DND-41 (cell line): ENCODE measurements around the gene LSM3.

ENCODE experiments used
- ATAC-seq: fragments of 200-7000 bp; cut with Tn5 transposase; 3 replicates; pipeline ENCODE4 v1.9.1; 2021; ENCODE audit warnings: low read depth; ENCODE audit not compliant: insufficient read depth
- DNase-seq: peaks from one replicate; pipeline ENCODE4 v3.0.0-alpha.2; 2020
- H2AFZ ChIP-seq: 2 replicates; pipeline ENCODE4 v1.6.0; 2012; ENCODE audit warnings: low read depth, low read length
- H3K27ac ChIP-seq: 2 replicates; pipeline ENCODE4 v1.5.1; 2012; ENCODE audit warnings: low read length, inconsistent platforms
- H3K27me3 ChIP-seq: fragments of 200-600 bp; sonication (generic); 2 replicates; pipeline ENCODE4 v1.6.0; 2012; ENCODE audit warnings: low read length, mild to moderate bottlenecking, inconsistent platforms; ENCODE audit not compliant: insufficient read depth, poor library complexity
- H3K36me3 ChIP-seq: 2 replicates; pipeline ENCODE4 v1.5.1; 2012; ENCODE audit warnings: low read length, inconsistent platforms; ENCODE audit not compliant: insufficient read depth
- H3K4me1 ChIP-seq: 2 replicates; pipeline ENCODE4 v1.5.1; 2012; ENCODE audit warnings: mild to moderate bottlenecking, low read length; ENCODE audit not compliant: insufficient read depth
- H3K4me2 ChIP-seq: 2 replicates; pipeline ENCODE4 v1.6.0; 2012; ENCODE audit warnings: mild to moderate bottlenecking, moderate library complexity, low read length, inconsistent platforms; ENCODE audit not compliant: insufficient read depth
- H3K4me3 ChIP-seq, 2 experiments: fragments of 200-600 bp in 1 of 2; shearing (Covaris generic) in 1 of 2; 2 replicates each; pipeline ENCODE4 v1.5.1; 2012 to 2016; ENCODE audit warnings: inconsistent platforms in 2 of 2, low read length in 2 of 2, mild to moderate bottlenecking in 2 of 2, low read depth in 1 of 2, moderate library complexity in 1 of 2
- H3K79me2 ChIP-seq: 2 replicates; pipeline ENCODE4 v1.6.0; 2012; ENCODE audit warnings: low read length, inconsistent platforms; ENCODE audit not compliant: insufficient read depth
- H3K9ac ChIP-seq: 2 replicates; pipeline ENCODE4 v1.6.0; 2012; ENCODE audit warnings: low read depth, mild to moderate bottlenecking, inconsistent platforms, low read length, moderate library complexity
- H3K9me3 ChIP-seq: 2 replicates; pipeline ENCODE4 v1.5.1; 2012; ENCODE audit warnings: low read length, moderate library complexity, mild to moderate bottlenecking, inconsistent platforms; ENCODE audit not compliant: insufficient read depth, severe bottlenecking
- H4K20me1 ChIP-seq: 2 replicates; pipeline ENCODE4 v1.6.0; 2012; ENCODE audit warnings: low read length; ENCODE audit not compliant: insufficient read depth
- CTCF ChIP-seq: IDR thresholded peaks from 2 replicates; pipeline ENCODE4 v1.5.1; 2012; ENCODE audit warnings: borderline replicate concordance, low read length, moderate library complexity, mild to moderate bottlenecking; ENCODE audit not compliant: poor library complexity, severe bottlenecking; ENCODE audit errors: extremely low read depth
- EZH2 ChIP-seq: IDR thresholded peaks from 3 replicates; pipeline ENCODE4 v1.6.1; 2012; ENCODE audit warnings: borderline replicate concordance, low read depth, mild to moderate bottlenecking, moderate library complexity, low read length, inconsistent platforms; ENCODE audit not compliant: severe bottlenecking

The LSM3 gene

DNA sequence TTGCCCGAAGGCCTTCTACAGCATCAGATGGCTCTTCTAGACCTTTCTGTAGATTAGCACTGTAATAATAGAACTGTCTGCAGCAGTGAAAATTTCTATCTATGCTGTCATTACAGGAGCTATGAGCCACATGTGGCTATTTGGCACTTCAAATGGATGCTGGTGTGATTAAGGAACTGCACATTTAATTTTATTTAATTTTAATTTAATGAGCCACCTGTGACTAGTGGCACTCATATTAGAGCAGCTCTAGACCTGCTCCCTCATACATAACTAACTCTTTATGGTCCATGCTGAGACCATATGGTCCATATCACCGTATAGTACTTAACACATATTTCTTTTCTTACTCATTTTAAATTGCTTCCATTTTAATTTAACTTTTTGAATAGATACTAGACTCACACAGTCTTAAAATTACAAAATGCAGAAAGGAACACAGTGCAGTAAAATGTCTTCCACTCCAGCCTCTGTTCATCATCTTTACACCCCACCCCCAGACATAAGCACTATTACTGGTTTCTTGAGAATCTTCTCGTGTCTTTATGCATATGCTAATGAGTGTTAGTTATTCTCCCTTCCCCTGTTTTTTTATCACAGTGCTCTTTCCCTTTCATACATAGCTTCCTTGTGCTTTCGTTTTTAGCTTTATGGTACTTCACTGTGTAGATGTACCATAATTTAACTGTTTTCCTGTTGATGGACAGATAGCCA is 9.6 kb downstream of the LSM3 start:
- no peak for DNase-seq
- H2AFZ ChIP-seq: no peak overlapping the region
- H3K9ac ChIP-seq: no peak overlapping the region
- no peak overlapping the region for H3K4me3 ChIP-seq
- no peak overlapping the region for H3K4me2 ChIP-seq
- ATAC-seq: no peak
- no peaks in the 10 kb centered on the region for H3K9me3 ChIP-seq
- peaks cover 51% of the 10 kb centered on the region for H3K36me3 ChIP-seq
- H3K27ac ChIP-seq: no peak overlapping the region
- H4K20me1 ChIP-seq: peaks cover 14% of the 10 kb centered on the region; the same call in 1 of the 2 replicates
- H3K27me3 ChIP-seq: no peaks in the 10 kb centered on the region
- peaks cover 1% of the 10 kb centered on the region; the same call in 1 of the 2 replicates for H3K4me1 ChIP-seq
- peaks cover 80% of the 10 kb centered on the region for H3K79me2 ChIP-seq
- TF ChIP-seq CTCF: no peak
- no peak for TF ChIP-seq EZH2

- Histone ChIP-seq H3K9ac (no peak overlapping the region), H3K36me3 (peaks cover 48% of the 10 kb centered on the region), H3K79me2 (peaks cover 60% of the 10 kb centered on the region), H2AFZ (no peak overlapping the region), H4K20me1 (peaks cover 34% of the 10 kb centered on the region), H3K27me3 (no peaks in the 10 kb centered on the region), H3K4me2 (no peak overlapping the region), H3K27ac (no peak overlapping the region), H3K4me1 (no peaks in the 10 kb centered on the region), H3K4me3 (no peak overlapping the region), H3K9me3 (no peaks in the 10 kb centered on the region)
- no peak for DNase-seq
- ATAC-seq: no peak
- TF ChIP-seq CTCF (no peak), EZH2 (no peak)
Observed at GRCh38 chr3:14194865-14195264, 16.2 kb downstream of the LSM3 start.

DNA sequence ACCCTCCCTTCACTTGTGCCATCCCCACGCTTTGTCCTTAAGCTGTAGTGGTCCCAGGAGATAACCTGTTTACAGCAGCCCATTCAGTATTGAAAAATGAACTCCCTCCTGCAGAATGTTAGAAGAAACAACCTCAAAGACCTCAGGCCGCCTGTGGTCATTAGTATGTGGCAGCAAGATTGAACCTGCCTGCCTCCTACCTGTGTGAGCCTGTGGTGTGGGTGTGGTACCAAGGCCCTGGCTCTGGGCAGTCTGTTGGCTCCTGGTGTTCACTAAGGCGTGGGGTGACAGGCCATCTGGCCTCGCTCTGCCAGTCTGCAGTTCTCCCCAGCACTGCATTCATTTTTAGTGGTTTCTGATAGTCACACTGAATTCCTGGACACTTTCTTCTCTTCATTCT is 21.0 kb downstream of the LSM3 start:
- Histone ChIP-seq H3K27ac (no peak overlapping the region), H3K4me1 (no peaks in the 10 kb centered on the region), H3K4me3 (no peak overlapping the region), H2AFZ (no peak overlapping the region), H3K79me2 (peaks cover 22% of the 10 kb centered on the region), H3K9ac (no peak overlapping the region), H3K27me3 (no peaks in the 10 kb centered on the region), H4K20me1 (peaks cover 29% of the 10 kb centered on the region), H3K4me2 (no peak overlapping the region), H3K36me3 (peaks cover 46% of the 10 kb centered on the region), H3K9me3 (no peaks in the 10 kb centered on the region)
- DNase-seq (no peak), ATAC-seq (no peak)
- TF ChIP-seq CTCF (no peak), EZH2 (no peak)

DNA sequence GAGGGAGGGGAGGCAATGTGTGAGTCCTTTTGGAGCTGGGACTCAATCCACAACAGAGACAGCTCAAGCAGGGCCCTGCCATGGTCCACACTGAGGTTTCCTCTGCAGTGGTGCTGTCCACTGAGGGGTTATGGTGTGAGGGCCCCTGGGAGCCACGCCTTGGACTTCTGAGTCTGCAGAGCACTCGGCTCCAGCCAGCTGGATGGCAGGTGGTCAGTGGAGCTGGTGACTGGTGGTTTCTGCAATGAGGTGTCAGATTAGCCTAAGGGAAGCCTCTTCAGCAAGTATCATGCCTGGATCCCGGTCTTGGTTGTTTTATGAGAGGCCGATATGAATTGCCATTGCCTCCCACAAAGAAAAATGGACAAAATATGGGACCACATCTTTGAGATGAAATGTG is 21.7 kb downstream of the LSM3 start:
- no peaks in the 10 kb centered on the region for H3K4me1 ChIP-seq
- H3K79me2 ChIP-seq: peaks cover 16% of the 10 kb centered on the region
- H3K27me3 ChIP-seq: no peaks in the 10 kb centered on the region
- TF ChIP-seq EZH2 (no peak), CTCF (no peak)
- H3K4me2 ChIP-seq: no peak overlapping the region
- DNase-seq (no peak), ATAC-seq (no peak)
- no peak overlapping the region for H3K27ac ChIP-seq
- no peak overlapping the region for H3K4me3 ChIP-seq
- H4K20me1 ChIP-seq: peaks cover 23% of the 10 kb centered on the region
- no peaks in the 10 kb centered on the region for H3K9me3 ChIP-seq
- no peak overlapping the region for H3K9ac ChIP-seq
- peaks cover 42% of the 10 kb centered on the region for H3K36me3 ChIP-seq
- no peak overlapping the region for H2AFZ ChIP-seq
